NCI-H345 treated with DMSO at 0.1 percent for 48 hours (cell line): ENCODE measurements around the gene GPN3.
"Not testable (repeated sequence)": the region's sequence is repeated elsewhere in the genome, so short reads cannot be mapped to it uniquely, and the experiment has no call there.

Source experiments
- DNase-seq: peaks from one replicate; lab custom pipeline; 2025; ENCODE audit not compliant: unreplicated experiment; lab: John Stamatoyannopoulos, UW

Gene GPN3

GRCh38 chr12:110449799-110450497 lies 18.1 kb downstream of the GPN3 start, which contains the start of gene ARPC3:
ARPC3 (minus strand) TSS chr12:110450337; CDS start chr12:110450260, 77 bp downstream.
- peak; percentile 74 for DNase-seq

- DNase-seq: no peak
Measured at GRCh38 chr12:110444455-110444854, 23.6 kb downstream of the GPN3 start.

- no peak for DNase-seq
Measured at GRCh38 chr12:110436231-110436630, 31.8 kb downstream of the GPN3 start.

- no peak for DNase-seq
Measured at GRCh38 chr12:110431957-110432587, 36.0 kb downstream of the GPN3 start.

DNA sequence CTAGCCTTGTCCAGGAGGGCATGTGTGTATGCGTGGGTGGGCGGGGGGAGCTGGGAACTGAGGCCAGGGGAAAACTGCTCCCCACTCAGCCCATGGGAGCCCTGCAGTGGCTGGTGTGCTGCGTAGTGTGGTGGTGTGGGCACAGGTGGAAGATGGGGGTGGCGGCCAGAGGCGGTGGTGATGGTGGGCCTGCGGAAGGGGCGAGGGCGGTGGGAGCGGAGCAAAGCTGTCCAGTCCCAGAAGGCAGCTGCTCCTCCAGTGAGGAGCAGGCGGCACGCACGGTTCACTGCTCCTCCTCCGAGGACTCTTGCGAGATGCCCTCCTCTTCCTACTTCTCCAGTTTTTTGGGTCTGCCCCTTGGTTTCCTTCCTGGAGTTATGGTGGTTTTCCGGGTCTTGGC lies 38.4 kb downstream of the GPN3 start:
- not testable (repeated sequence) for DNase-seq

DNA sequence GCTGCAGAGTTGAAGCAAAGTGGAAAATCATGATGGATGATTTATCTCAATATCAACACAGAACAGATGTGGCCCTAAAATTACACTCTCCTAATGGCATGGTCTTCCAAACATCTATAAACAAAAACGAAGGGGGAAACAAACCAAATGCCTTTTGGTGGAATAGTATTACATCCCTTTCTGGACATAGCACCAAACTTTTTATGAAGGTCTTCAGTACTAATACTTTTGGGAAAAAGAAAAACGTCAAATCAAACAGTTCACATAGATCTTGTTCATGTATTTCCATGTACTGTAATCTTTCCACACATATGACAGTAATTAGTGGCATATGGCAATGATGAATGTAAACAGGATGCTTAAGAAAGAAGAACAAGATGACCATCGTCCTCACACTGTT lies 41.7 kb downstream of the GPN3 start:
- DNase-seq: no peak

DNA sequence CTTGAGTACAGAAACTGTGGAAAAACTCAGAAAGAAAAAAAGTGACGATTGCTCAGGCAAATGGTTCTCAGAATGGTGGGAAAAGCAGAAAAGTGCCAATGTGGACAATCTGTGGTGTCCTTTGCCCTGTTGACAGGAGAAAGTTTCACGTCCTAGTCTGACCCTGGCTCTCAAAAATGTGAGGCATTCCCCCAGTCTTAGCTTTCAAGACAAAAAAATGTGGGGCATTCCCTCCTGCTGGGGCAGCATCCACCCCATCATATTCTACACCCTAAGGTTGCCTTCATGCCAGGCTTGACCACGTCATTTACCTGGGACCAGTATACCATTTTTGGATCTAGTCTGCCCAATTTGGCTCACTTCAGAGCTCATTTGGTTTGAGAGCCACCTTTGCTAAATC lies 43.8 kb downstream of the GPN3 start:
- no peak for DNase-seq

- DNase-seq: no peak
Measured at GRCh38 chr12:110421701-110422100, 46.4 kb downstream of the GPN3 start.

GRCh38 chr12:110421159-110421661 lies 46.8 kb downstream of the GPN3 start:
- no peak for DNase-seq

GRCh38 chr12:110420644-110421043 lies 47.4 kb downstream of the GPN3 start:
- not testable (repeated sequence) for DNase-seq

GRCh38 chr12:110417113-110417512 lies 50.9 kb downstream of the GPN3 start:
- not testable (repeated sequence) for DNase-seq

DNA sequence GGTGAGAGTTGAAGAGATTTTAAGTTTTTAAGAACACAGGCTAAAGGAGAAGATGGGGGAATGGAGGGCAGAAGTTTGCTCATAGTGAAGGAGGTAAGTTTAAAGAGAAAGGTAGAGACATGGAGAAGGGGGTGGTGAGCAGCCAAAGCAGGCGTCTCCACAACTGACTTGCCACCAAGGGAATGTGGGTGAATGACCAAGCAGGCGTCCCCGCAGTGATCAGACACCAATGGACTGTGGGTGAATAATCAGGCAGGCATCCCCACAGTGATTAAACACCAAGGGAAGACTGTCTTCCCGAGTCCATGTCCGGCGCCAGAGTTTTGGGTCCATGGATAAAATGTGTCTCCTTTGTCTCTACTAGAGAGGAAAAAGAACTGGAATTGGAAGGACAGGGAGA lies 58.0 kb downstream of the GPN3 start:
- not testable (repeated sequence) for DNase-seq

- DNase-seq: not testable (repeated sequence)
Measured at GRCh38 chr12:110405126-110405662, 62.9 kb downstream of the GPN3 start.

GRCh38 chr12:110403976-110404682 lies 63.9 kb downstream of the GPN3 start:
- peak; percentile 78 for DNase-seq

DNA sequence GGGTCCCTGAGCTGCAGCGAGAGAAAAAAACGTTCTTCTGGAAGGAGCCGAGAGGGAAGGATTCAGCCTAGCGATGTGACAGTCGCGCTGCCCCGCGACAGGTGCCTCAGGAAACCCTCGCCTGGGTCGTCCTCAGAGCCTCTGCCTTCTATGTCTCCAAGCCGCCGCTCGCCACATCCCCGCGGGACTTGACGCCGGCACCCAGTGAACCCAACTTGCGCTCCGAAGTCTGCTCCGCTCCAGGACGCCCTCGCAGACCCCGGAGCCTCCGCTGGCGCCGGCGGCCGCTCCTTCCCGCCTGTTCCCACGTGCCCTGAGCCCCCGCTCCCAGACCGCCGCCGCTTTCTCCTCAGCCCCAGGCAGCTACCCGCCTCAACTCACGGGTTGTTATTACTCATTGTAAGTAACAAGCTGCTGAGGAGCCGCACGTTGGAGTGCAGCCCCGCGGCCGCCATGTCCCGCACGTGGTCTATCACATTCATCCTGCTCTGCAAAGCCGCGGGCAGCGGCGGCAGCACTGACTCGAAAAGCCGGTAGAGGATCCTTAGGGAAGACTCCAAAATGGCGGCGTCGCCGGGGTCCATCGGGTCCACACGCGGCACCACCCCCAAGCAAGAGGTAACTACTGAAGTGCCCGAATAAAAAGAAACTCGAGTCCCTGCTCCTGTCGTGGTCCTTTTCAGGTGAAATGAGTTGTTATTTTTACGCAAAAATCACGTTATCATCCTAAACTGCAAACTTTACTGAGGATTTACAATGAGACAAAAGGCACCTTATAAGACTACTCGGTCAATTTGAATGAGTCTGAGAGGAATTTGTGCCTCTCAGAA lies 64.7 kb downstream of the GPN3 start, which contains the start of gene ANAPC7:
Gene ANAPC7, minus strand, starts transcription at position 563 of the 830 bp plus-strand sequence. Its CDS starts 81 bp downstream, at position 482.
- DNase-seq: peak; percentile 89
